ENCODE results near the gene DYNC1I2. TPM values are rescaled to one million over a fixed set of nuclear protein-coding genes. Genes with fewer than 3 reads are reported as not detected.

DYNC1I2 gene
- total RNA-seq, 2 experiments from 2014 or later = 39.9 to 40.0 TPM

- POLR2A ChIA-PET = interaction anchor here (0.6 kb wide), 1 partner anchor 308 kb away, joined by 3 read pairs; no protein-coding TSS in a partner anchor
- Mint-ChIP-seq H3K9me3 (no peaks in the 10 kb centered on the region), H3K27ac (no peak overlapping the region), H3K36me3 (ENCODE audit: low read depth) (peaks cover 53% of the 10 kb centered on the region), H3K27me3 (no peaks in the 10 kb centered on the region), H3K4me1 (ENCODE audit: low read depth) (no peaks in the 10 kb centered on the region), H3K4me3 (no peak overlapping the region)
- ATAC-seq (no peak), DNase-seq (no peak)
- intact Hi-C loops (cut with micrococcal nuclease) = no loop called here
- CTCF ChIA-PET = interaction anchor here (1.8 kb wide), 2 partner anchors 319 to 340 kb away, joined by 5 to 8 read pairs; no protein-coding TSS in a partner anchor
- TF ChIP-seq, protein P1, sequence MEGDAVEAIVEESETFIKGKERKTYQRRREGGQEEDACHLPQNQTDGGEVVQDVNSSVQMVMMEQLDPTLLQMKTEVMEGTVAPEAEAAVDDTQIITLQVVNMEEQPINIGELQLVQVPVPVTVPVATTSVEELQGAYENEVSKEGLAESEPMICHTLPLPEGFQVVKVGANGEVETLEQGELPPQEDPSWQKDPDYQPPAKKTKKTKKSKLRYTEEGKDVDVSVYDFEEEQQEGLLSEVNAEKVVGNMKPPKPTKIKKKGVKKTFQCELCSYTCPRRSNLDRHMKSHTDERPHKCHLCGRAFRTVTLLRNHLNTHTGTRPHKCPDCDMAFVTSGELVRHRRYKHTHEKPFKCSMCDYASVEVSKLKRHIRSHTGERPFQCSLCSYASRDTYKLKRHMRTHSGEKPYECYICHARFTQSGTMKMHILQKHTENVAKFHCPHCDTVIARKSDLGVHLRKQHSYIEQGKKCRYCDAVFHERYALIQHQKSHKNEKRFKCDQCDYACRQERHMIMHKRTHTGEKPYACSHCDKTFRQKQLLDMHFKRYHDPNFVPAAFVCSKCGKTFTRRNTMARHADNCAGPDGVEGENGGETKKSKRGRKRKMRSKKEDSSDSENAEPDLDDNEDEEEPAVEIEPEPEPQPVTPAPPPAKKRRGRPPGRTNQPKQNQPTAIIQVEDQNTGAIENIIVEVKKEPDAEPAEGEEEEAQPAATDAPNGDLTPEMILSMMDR (IDR thresholded peaks at IDR 0.05) = no peak
Observed at GRCh38 chr2:171787333-171788072, 100.2 kb downstream of the DYNC1I2 start.

DNA sequence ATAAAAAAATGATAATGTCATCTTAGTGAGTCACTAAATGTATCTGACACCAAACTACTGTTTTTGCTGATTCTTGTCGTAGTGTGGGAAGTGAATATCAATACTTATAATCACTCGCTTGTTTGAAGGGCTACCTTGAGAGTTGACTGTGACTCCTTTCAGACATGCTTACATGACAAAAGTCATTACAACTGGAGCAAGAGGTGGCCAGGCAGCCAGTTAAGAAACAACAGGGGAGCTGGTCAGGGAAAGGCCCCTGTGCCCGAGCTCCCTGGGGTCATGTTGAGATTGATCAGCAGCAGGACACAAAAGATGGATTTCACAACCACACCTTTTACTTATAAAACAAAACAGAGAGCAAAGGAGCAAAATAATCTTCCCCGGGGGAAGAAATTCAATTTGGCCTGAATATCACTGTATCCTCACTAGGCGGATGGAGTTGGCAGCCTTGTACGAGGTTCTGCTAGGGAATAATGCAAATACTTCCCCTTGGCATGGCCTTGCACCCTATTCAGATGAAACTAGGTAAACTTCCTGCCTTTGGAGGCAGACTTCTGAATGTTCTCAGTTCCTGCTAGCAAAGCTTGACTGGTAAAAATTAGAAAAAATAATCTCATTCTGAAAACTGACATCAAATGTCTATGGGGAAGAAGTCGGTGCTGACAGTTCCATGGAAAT lies 101.2 kb downstream of the DYNC1I2 start:
- Mint-ChIP-seq H3K4me3 (no peak overlapping the region), H3K27me3 (no peaks in the 10 kb centered on the region), H3K4me1 (ENCODE audit: low read depth) (no peaks in the 10 kb centered on the region), H3K36me3 (ENCODE audit: low read depth) (peaks cover 46% of the 10 kb centered on the region), H3K9me3 (no peaks in the 10 kb centered on the region), H3K27ac (no peak overlapping the region)
- ChIA-PET CTCF (no interaction called here), POLR2A (no interaction called here)
- TF ChIP-seq, protein P1 (IDR thresholded peaks at IDR 0.05) = no peak
- no peak for DNase-seq
- intact Hi-C loops (cut with micrococcal nuclease) = no loop called here
- ATAC-seq = no peak

GRCh38 chr2:171789956-171790355 lies 102.7 kb downstream of the DYNC1I2 start:
- ChIA-PET CTCF (no interaction called here), POLR2A (no interaction called here)
- Mint-ChIP-seq H3K27me3 (no peaks in the 10 kb centered on the region), H3K4me1 (ENCODE audit: low read depth) (peaks cover 9% of the 10 kb centered on the region), H3K4me3 (no peak overlapping the region), H3K27ac (no peak overlapping the region), H3K9me3 (no peaks in the 10 kb centered on the region), H3K36me3 (ENCODE audit: low read depth) (peaks cover 38% of the 10 kb centered on the region)
- TF ChIP-seq, protein P1 (IDR thresholded peaks at IDR 0.05) = no peak
- intact Hi-C loops (cut with micrococcal nuclease) = no loop called here
- no peak for DNase-seq
- no peak for ATAC-seq

DNA sequence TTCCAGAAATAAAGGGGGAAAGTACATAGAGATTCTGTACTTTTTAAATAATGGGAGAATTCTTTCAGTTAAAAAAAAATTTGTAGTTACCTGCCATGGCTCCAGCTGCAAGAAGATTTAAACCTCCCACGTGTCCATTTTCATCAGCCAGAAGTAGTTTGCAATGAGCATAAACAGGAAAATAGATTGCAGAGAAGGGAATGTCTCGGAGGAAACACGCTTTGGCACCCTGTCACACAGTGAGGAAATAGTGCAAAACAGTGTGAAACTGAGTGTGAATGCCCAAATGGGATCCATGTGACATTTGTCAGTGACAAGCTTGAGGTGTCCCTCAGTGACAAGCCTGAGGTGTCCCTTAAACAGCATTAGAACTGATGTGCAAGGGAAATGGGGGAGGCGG lies 104.1 kb downstream of the DYNC1I2 start:
- TF ChIP-seq, protein P1 (IDR thresholded peaks at IDR 0.05) = no peak
- intact Hi-C loops (cut with micrococcal nuclease) = no loop called here
- no peaks in the 10 kb centered on the region for H3K9me3 Mint-ChIP-seq
- peaks cover 30% of the 10 kb centered on the region for H3K36me3 Mint-ChIP-seq (ENCODE audit: low read depth)
- CTCF ChIA-PET = interaction anchor here (1.0 to 1.5 kb wide), 2 partner anchors 85 to 88 kb away, joined by 3 read pairs; no protein-coding TSS in a partner anchor
- no peaks in the 10 kb centered on the region for H3K27me3 Mint-ChIP-seq
- peaks cover 12% of the 10 kb centered on the region for H3K4me1 Mint-ChIP-seq (ENCODE audit: low read depth)
- POLR2A ChIA-PET = no interaction called here
- ATAC-seq (no peak), DNase-seq (no peak)
- H3K4me3 Mint-ChIP-seq = no peak overlapping the region
- no peak overlapping the region for H3K27ac Mint-ChIP-seq

DNA sequence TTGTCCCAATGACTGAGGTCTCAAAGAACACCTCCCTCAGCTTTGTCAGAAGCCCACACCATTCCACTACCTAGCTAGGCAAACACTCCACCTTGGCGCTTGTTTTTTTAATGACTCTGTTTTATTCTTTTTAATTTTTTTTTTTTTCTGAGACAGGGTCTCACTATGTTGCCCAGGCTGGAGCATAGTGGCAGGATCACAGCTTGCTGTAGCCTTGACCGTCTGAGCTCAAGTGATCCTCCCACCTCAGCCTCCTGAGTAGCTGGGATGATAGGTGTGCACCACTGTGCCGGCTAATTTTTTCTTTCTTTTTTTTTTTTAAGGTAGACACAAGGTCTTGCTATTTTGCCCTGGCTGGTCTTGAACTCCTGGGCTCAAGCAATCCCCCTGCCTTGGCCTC lies 104.9 kb downstream of the DYNC1I2 start:
- DNase-seq (no peak), ATAC-seq (no peak)
- CTCF ChIA-PET = interaction anchor here (1.0 kb wide), 1 partner anchor 88 kb away, joined by 3 read pairs; no protein-coding TSS in a partner anchor
- H3K36me3 Mint-ChIP-seq (ENCODE audit: low read depth) = peaks cover 23% of the 10 kb centered on the region
- POLR2A ChIA-PET = no interaction called here
- H3K27ac Mint-ChIP-seq = no peak overlapping the region
- peaks cover 12% of the 10 kb centered on the region for H3K4me1 Mint-ChIP-seq (ENCODE audit: low read depth)
- no peak overlapping the region for H3K4me3 Mint-ChIP-seq
- TF ChIP-seq, protein P1 (IDR thresholded peaks at IDR 0.05) = no peak
- H3K9me3 Mint-ChIP-seq = no peaks in the 10 kb centered on the region
- intact Hi-C loops (cut with micrococcal nuclease) = no loop called here
- H3K27me3 Mint-ChIP-seq = no peaks in the 10 kb centered on the region

Data from activated CD8-positive, alpha-beta T cell treated with anti-CD3 and anti-CD28 coated beads for 36 hours (primary cell).